DMS153 (cell line): ENCODE measurements around the gene LIPA.
A peak's percentile ranks its signal among the peaks of the same experiment; 100 is the strongest.
"Not testable (repeated sequence)": the region's sequence is repeated elsewhere in the genome, so short reads cannot be mapped to it uniquely, and the experiment has no call there.

Source experiments
- DNase-seq: peaks from one replicate; lab custom pipeline; 2025; lab: John Stamatoyannopoulos, UW

The LIPA gene

DNA sequence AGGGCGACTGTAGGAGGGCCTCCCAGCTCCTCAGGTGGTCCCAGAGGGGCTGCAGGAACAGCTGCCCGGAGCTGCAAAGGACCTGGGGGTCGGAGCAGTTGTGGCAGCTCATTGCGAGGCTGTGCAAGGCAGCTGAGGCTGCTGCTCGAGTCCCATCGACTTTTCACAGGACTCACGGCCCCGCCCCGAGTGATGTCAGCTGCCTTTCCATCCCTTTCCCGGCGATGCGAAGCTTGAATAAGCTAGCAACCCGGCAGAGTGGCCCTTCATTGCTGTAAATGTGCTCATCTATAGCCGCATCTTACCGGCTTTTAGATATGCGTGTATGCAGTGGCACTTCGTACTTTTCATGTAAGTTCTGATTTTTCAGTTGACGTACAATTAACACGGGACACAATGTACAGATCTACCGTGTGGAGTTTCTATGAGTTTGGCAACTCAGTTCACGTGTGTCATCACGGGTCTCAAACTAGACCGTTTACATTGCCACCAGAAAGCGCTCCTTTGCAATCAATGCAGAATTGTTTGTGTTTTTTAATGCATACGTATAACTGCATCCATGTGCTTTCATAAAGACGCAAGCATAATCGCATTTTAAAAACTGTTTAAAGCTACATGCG lies 44.3 kb downstream of the LIPA start, which contains the start of gene CH25H:
TSS of gene CH25H (minus strand) at position 137 of the 620 bp plus-strand sequence. CDS start at position 112, 25 bp downstream.
- DNase-seq, result peak; percentile 23

- DNase-seq, result no peak
Measured at GRCh38 chr10:89206402-89207180, 45.0 kb downstream of the LIPA start.

- no peak for DNase-seq
Measured at GRCh38 chr10:89204621-89205185, 46.9 kb downstream of the LIPA start.

DNA sequence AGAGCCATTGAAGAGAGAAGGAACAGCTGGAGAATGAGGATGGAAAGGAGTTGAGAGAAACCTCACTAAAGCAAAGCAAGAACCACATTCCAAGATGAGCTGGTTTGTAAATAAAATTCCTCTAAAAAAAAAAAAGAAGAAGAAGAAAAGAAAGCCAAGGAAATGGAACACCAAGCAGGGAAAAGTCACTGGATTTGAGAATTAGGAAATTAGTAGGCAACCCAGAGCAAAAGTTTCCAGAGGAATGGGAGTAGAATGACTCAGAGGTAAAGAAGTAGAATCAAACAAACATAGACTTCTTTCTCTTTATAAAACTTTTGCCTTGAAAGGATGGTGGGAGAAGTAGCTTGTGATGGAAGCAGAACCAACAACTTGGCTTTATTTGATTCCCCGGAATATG lies 48.3 kb downstream of the LIPA start:
- DNase-seq, result no peak

- DNase-seq, result no peak
Measured at GRCh38 chr10:89202033-89202425, 49.5 kb downstream of the LIPA start.

DNA sequence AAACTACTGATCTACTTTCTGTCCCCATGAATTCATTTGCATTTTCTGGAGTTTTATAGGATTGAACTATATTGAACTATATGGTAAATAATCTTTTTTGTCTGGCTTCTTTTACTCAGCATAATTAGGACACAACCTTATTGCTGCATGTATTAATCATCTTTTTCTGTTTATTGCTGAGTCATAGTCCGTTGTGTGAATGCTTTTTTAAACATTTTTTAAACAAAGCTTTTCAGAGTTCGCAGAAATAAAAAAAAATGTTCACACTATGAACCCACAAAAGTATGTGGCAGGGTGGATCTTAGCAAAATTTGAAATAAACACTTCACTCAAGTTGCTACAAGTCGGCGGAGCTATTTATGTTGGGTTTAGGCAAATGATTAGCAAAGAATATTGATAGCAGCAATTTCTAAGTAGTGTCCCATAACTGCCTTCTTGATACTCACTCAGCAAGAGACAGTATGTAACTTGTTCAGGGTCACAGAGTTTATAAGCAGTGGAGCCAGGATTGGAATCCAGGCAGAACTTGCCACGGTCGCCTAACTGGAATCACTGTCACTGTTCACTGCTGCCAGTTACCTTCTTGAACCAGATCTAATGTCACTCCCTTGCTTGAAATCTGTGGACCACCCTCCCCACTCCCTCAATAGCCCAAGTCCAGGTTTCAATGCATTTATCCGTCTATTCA lies 50.1 kb downstream of the LIPA start:
- DNase-seq, result no peak

GRCh38 chr10:89197473-89197872 lies 54.1 kb downstream of the LIPA start:
- no peak for DNase-seq

GRCh38 chr10:89191301-89191700 lies 60.3 kb downstream of the LIPA start:
- DNase-seq, result not testable (repeated sequence)

DNA sequence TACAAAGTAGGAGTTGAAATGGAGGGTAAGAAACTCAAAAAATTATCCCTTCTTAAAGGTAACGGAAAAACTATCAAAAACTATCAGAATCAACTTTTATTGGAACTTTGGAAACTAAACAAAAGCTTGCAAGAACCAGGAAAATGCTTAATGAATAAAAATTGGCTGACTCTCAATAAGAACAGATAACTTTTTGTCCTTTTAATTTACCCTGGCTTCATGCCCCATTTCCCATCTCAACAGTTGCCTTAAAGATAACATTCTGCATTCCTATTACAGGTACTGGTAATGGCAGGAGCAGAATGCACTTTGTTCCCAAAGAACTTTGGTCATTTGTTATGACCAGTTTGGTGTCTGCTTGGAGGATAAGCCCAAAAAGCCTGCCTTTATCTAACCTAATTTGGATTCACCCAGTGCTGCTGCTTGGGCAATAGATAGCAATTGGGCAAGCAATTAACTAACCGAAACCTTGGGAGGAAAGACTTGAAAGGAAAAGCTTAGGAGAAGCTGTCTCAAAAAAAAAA lies 62.3 kb downstream of the LIPA start:
- no peak for DNase-seq

DNA sequence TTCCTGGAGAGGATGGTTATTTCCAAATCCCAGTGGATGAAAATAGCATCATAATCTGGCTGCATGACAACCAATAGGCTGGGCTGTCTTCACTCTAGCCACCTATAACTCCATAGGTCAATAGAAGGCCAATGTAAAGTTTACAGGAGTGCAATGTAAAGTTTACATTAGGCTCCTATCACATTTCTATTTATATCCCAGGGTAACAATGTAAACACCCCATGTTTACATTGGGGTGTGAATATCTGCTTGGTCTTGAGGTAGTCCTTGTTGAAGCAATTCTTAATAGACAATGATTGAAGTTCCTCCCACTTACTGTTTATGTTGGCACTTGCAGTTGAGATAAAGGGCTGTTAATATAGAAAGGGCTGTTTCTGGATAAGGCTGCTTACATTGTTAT lies 65.9 kb downstream of the LIPA start:
- peak; percentile 38 for DNase-seq

DNA sequence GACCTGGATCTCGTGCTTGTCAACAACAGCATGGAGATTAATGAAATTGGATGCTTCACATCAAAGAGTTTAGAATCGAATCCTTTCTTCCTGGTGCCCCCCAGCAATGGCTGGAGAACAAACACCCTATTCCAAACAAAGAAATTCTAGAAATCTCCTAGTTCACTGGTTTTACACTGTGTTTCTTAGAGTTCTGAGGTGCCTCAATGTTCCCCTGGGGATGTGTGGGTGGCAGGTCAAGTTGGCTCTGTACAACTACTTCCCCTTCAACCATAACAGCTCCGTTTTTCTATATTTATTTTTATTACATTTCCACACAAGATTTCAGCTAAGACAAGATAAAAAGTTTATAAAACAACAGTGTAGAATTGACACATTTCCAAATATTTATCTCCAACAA lies 66.9 kb downstream of the LIPA start:
- no peak for DNase-seq

GRCh38 chr10:89183571-89183970 lies 68.0 kb downstream of the LIPA start:
- no peak for DNase-seq

DNA sequence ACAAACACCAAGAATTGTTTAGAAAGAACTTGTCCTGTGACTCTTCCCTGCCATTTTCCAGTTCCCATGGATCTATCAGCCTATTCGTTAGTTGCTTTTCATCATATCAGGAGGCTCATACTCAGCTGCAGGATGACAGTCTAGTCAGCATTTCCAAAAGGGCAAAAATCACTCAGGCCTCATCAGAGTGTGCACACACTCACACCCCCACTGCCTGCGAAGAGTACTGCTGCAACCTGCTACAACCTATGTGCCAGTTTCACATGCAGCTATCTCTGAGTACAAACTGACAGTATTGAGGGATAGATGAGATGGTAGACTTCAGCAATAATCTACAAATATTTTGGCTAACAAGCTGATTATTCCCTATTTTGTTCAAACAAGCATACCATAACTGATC lies 68.7 kb downstream of the LIPA start:
- no peak for DNase-seq

DNA sequence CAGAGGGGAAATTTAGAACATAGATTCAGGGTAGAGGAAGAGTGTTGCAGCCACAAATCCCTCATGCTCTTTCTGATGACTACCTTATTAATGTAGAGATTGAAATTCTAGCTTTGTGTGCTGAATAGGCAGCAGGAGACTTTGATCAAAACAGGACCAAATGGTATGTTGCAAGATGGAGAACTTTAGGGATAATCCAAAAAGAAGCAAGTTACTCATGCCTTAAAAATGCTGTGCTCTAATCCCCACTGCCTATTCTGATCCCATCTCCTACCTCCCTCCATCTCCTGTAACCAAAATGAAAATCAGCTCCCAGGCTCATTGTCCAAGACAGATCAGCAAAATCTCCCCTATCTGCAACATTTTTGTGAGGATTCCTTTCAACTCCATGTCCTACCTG lies 75.8 kb downstream of the LIPA start:
- no peak for DNase-seq

GRCh38 chr10:89173075-89173474 lies 78.5 kb downstream of the LIPA start:
- no peak for DNase-seq

DNA sequence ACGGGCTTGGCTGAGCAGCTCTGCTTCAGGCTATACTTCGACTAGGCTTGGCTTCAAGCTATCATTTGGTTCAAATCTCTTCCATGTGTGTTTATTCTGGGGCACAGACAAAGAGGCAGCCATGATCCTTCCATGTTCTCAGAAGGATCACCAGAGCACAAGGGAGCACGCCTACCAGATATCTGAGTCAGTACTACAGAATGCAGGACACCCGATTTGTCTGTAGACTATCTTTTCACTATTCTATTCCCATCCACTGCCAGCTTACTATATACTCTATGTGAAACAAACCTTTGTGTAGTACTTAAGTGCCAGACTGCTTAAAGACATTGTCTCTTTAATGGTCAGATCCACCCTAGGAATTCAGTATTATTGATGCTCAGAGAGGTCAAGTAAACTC lies 79.6 kb downstream of the LIPA start:
- no peak for DNase-seq

DNA sequence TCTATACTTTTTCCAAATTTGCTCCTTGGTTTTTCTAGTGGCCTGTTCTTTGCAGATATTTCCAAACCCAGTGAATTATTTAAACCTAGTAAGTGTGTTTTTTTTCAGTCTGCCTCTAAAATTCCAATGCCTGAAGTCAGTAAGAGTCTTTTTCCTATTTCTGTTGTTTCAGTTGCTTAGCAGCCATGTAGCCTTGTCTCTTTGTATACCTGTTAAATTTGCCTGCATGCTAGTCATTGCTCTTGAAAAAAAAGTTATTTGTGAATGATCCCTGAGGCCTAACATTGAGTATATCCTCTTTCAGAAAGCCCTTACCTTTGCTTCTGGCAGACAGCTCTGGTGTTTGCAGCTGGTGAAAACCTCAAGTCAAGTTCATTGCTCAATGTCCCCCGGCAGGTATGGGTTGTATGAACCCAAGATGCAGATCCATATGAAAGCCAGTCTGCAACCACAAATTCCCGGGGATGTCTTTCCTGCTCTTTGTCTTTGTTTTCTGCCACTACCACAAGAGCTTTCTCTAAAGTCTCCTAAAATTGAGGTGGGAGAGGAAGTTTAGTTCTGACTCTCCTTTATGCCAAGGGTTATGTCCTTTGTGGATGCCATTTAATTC lies 80.2 kb downstream of the LIPA start:
- DNase-seq, result peak; percentile 5

DNA sequence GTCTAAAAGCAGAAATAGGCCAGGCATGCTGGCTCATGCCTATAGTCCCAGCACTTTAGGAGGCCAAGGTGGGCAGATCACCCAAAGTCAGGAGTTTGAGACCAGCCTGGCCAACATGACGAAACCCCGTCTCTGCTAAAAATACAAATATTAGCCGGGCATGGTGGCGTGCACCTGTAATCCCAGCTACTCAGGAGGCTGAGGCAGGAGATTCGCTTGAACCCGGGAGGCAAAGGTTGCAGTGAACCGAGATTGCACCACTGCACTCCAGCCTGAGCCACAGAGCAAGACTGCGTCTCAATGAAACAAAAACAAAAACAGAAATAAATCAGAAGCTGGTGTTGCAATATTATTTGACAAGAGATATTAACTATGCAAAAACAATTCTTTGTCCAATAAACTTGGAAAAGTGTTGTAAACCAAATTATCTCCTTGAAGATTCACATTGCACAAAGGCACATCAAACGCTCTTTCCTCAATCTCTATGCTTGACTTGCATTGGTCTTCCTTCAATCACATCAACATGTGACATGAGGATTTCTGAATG lies 83.1 kb downstream of the LIPA start:
- not testable (repeated sequence) for DNase-seq

DNA sequence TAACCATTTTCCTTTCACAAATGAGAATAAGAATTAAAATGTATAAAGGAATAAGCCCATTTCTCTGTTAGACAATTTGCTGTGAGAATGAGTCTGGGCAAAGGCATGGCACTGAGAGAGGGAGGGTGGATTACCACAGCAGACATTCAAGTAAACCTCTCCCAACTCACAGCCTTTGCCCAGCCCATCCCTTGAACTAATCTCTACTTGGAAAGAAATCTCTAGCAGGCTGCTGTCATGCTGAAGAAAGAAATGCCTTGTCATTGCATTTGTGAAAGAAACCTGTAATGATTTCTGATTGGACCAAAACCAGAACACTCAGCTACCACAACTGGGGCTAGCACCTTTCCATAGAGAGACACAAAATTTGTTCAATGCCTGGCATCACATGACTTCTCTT lies 83.7 kb downstream of the LIPA start:
- no peak for DNase-seq

- no peak for DNase-seq
Measured at GRCh38 chr10:89165923-89166322, 85.7 kb downstream of the LIPA start.

DNA sequence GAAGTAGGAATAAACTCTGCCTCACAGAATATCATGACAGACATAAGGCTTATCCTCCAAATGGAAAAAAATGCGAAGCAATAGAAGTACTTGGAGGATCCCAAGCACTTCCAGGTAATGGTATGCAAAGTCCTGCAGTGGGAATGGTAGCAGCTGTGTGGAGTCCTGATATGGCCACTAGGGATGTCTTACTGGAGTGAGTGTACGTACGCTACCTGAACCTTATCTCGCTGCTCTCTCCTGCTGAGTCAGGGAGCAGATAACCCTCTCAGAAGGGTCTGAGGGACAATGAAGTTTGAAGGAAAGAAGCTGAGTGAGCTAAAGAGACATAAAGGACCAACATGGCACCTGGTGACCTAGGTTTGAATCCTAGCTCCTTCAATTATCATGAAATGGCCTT lies 86.7 kb downstream of the LIPA start:
- no peak for DNase-seq

DNA sequence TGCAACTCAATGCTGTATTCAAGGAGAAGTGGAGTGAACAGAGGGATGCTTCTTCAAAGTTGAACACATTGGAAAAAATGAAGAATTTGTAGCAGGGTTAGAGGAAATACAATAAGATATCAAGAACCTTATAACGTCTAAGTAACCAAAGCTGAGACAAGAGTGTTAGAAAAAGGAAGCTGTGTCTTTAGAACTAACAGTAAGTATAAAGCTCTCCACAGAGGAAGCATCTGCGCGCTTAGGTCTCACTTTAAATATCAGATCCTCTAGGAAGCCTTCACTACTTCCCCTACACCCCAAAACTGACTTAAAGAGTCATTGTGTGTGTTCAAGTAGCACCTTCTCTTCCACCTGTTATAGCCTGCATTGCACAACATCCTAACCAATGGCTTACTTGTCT lies 87.5 kb downstream of the LIPA start:
- no peak for DNase-seq
